Body of pancreas (tissue), 4 donors: ENCODE results near the gene STK31. TPM values are rescaled to one million over a fixed set of nuclear protein-coding genes. Genes with fewer than 3 reads are reported as not detected.
"Not testable (repeated sequence)": the region's sequence is repeated elsewhere in the genome, so short reads cannot be mapped to it uniquely, and the experiment has no call there.

Source experiments
- ATAC-seq: fragments of 150-250 bp; one replicate; pipeline ENCODE4 v1.9.1; 2016
- DNase-seq, 4 donors: peaks; one replicate each; pipeline ENCODE4 v3.0.0-alpha.2; 2019
- H3K27ac ChIP-seq, 4 donors: fragments of 200-600 bp; sonication (generic); 1 replicate in 3 of 4; 2 replicates in 1 of 4; pipeline versions ENCODE4 v1.5.1 to v1.6.1; 2016 to 2019; ENCODE audit warnings: mild to moderate bottlenecking in 1 of 4, mixed read lengths in 1 of 4, moderate library complexity in 1 of 4
- H3K27me3 ChIP-seq, 2 donors: fragments of 200-600 bp; sonication (generic); one replicate each; pipeline ENCODE4 v1.6.0; 2016; ENCODE audit warnings: mild to moderate bottlenecking in 1 of 2
- H3K36me3 ChIP-seq, 2 donors: fragments of 200-600 bp; sonication (generic); replicated peaks in 1 of 2; 2 replicates each; pipeline ENCODE4 v1.5.1; 2016; ENCODE audit warnings: low read depth in 2 of 2; ENCODE audit not compliant: insufficient read depth in 1 of 2
- H3K4me1 ChIP-seq: fragments of 200-600 bp; sonication (generic); one replicate; pipeline ENCODE4 v1.6.0; 2016
- H3K4me3 ChIP-seq, 2 donors: fragments of 200-600 bp; sonication (generic); 1 replicate in 1 of 2; 2 replicates in 1 of 2; pipeline ENCODE4 v1.5.1; 2016 to 2019
- H3K9me3 ChIP-seq, 3 donors: fragments of 200-600 bp; sonication (generic); 1 replicate in 2 of 3; 2 replicates in 1 of 3; pipeline ENCODE4 v1.5.1; 2016
- POLR2A ChIP-seq, 3 donors: fragments of 450-650 bp; IDR thresholded peaks; one replicate each; pipeline ENCODE4 v1.6.1; 2016; ENCODE audit warnings: antibody characterized with exemption in 3 of 3, mild to moderate bottlenecking in 2 of 3
- WGBS, 2 donors: methylation state at CpG; one replicate each; pipeline ENCODE4 v1.1.5; 2017; 5-methylcytosine and 5-hydroxymethylcytosine counted together
- intact Hi-C: fragments of 100-400 bp; cut with DNase I; formaldehyde crosslinking; loops from one replicate; pipeline ENCODE4 v1.15.1; 2023
- total RNA-seq, 2 donors: library from RNA; depleted of rRNA; stranded (reverse); fragments of >200 nt; gene quantifications; one replicate each; pipeline ENCODE4 v1.1.0, GENCODE V29; 2016
- TF ChIP-seq, protein P1 (sequence below), 7 experiments: fragments of 450-650 bp in 4 of 7; fragments of 200-600 bp in 3 of 7; sonication (generic) in 3 of 7; IDR thresholded peaks; one replicate each; pipeline ENCODE4 v1.5.1; 2016 to 2019; ENCODE audit warnings: antibody characterized with exemption in 7 of 7

Gene STK31
- total RNA-seq, 2 donors from 2014 or later: 2.3 TPM; not detected in 1

- TF ChIP-seq, protein P1, sequence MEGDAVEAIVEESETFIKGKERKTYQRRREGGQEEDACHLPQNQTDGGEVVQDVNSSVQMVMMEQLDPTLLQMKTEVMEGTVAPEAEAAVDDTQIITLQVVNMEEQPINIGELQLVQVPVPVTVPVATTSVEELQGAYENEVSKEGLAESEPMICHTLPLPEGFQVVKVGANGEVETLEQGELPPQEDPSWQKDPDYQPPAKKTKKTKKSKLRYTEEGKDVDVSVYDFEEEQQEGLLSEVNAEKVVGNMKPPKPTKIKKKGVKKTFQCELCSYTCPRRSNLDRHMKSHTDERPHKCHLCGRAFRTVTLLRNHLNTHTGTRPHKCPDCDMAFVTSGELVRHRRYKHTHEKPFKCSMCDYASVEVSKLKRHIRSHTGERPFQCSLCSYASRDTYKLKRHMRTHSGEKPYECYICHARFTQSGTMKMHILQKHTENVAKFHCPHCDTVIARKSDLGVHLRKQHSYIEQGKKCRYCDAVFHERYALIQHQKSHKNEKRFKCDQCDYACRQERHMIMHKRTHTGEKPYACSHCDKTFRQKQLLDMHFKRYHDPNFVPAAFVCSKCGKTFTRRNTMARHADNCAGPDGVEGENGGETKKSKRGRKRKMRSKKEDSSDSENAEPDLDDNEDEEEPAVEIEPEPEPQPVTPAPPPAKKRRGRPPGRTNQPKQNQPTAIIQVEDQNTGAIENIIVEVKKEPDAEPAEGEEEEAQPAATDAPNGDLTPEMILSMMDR (IDR thresholded peaks at IDR 0.05): no peak
- no peak for TF ChIP-seq POLR2A (IDR thresholded peaks at IDR 0.05)
- Histone ChIP-seq H3K36me3 (no peaks in the 10 kb centered on the region), H3K4me1 (no peaks in the 10 kb centered on the region), H3K27ac (no peak overlapping the region), H3K4me3 (no peak overlapping the region), H3K9me3 (no peaks in the 10 kb centered on the region), H3K27me3 (no peaks in the 10 kb centered on the region)
- intact Hi-C loops: loop anchor here (10.0 kb wide), 1 partner anchor 63 kb away; no protein-coding TSS in a partner anchor
- 91 to 100% methylated on average over 1 of the region's 1 CpG for WGBS, 2 donors
- ATAC-seq (no peak), DNase-seq (no peak)
Measured at GRCh38 chr7:23717788-23718187, 7.8 kb downstream of the STK31 start.

DNA sequence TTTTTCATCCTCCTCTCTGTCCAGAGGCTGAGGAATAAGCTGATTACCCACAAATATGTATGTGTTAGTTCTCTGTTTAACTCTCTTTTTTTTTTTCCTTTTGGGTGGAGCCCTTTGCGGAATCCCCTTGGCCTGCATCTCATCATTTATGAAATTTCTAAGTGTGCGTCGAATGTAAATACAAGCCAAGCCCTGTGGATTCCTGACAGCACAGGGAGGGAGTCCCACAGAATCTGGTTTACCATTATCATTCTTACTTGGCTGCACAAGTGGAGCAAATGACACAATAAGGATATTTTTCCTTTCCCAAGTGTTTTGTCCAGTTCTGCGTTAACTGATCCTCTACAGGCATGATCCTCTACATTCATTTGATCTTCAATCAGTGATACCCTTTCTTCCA, 11.4 kb downstream of the STK31 start:
- no peaks in the 10 kb centered on the region for H3K9me3 ChIP-seq
- TF ChIP-seq, protein P1 (IDR thresholded peaks at IDR 0.05): no peak
- no peak for TF ChIP-seq POLR2A (IDR thresholded peaks at IDR 0.05)
- no peak for ATAC-seq
- no peak overlapping the region for H3K4me3 ChIP-seq
- no peaks in the 10 kb centered on the region for H3K4me1 ChIP-seq
- H3K36me3 ChIP-seq: no peaks in the 10 kb centered on the region
- H3K27ac ChIP-seq: no peak overlapping the region
- DNase-seq: no peak
- no peaks in the 10 kb centered on the region for H3K27me3 ChIP-seq
- intact Hi-C loops: no loop called here
- WGBS, 2 donors: 88 to 96% methylated on average over 4 of the region's 4 CpGs

DNA sequence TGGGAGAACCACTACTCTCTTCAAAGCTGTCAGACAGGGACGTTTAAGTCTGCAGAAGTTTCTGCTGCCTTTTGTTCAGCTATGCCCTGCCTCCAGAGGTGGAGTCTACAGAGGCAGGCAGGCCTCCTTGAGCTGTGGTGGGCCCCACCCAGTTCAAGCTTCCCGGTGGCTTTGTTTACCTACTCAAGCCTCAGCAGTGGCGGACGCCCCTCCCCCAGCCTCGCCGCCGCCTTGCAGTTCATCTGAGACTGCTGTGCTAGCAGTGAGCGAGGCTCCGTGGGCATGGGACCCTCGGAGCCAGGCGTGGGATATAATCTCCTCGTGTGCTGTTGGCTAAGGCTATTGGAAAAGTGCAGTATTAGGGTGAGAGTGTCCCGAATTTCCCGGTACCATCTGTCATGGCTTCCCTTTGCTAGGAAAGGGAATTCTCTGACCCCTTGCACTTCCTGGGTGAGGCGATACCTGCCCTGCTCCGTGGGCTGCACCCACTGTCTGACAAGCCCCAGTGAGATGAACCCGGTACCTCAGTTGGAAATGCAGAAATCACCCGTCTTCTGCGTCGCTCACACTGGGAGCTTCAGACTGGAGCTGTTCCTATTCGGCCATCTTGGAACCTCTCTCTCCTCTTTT, 12.7 kb downstream of the STK31 start:
- H3K27me3 ChIP-seq, H3K36me3 ChIP-seq, intact Hi-C loops, H3K4me3 ChIP-seq, ATAC-seq, H3K9me3 ChIP-seq, DNase-seq, H3K27ac ChIP-seq, H3K4me1 ChIP-seq: not testable (repeated sequence)
- 90 to 92% methylated on average over 10 to 21 of the region's 21 CpGs for WGBS, 2 donors

DNA sequence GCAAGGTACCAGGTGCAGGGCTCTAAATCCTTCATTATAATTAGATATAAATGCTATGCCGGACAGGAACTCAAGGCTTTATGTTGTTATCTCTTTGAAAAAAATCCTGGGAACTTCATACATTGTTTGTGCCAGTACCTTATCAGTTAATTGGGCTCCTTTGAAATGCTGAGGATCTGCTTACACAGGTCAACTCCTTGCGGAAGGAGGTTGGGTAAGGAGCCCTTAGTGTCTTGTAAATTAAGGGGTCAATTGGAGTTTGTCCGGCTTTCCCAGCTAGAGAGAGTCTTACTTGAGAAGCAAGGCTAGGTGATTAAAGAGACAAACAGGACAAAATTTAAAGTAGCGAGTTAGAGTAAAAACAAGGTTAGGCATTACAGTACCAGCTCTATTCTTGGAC, 14.1 kb downstream of the STK31 start:
- WGBS, 2 donors: 55 to 64% methylated on average over 4 of the region's 4 CpGs
- ATAC-seq, H3K27ac ChIP-seq, H3K36me3 ChIP-seq, H3K9me3 ChIP-seq, H3K4me3 ChIP-seq, H3K27me3 ChIP-seq, H3K4me1 ChIP-seq, intact Hi-C loops, DNase-seq: not testable (repeated sequence)

DNA sequence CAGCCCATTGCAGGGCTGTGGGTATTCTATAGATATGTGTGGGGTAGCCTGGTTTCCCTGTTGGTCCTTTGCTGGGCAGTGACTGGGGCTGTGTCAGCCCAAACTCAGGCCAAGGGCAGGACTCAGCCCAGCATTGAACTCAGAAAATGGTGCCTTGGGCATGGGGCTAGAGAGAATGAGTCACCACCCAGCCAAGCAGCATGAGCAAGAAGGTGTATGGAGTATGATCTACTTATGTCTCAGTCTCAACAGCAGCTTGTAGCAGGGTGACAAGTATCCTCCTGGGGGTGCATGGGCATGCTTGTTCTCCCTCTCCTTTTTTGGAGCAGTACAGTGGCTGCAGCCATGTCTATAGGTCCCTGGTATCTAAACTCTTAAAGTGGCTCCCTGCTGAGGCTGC, 32.0 kb downstream of the STK31 start:
- Histone ChIP-seq H3K36me3 (no peaks in the 10 kb centered on the region), H3K9me3 (peaks cover 0 to 8% (median 0%) of the 10 kb centered on the region in 3 donors), H3K27ac (no peak overlapping the region), H3K4me3 (no peak overlapping the region), H3K27me3 (no peaks in the 10 kb centered on the region), H3K4me1 (no peaks in the 10 kb centered on the region)
- no peak for TF ChIP-seq POLR2A (IDR thresholded peaks at IDR 0.05)
- TF ChIP-seq, protein P1 (IDR thresholded peaks at IDR 0.05): no peak
- ATAC-seq (no peak), DNase-seq (no peak)
- intact Hi-C loops: no loop called here

GRCh38 chr7:23743226-23743625, 33.2 kb downstream of the STK31 start:
- H3K9me3 ChIP-seq: peaks cover 0 to 8% (median 0%) of the 10 kb centered on the region in 3 donors
- intact Hi-C loops: no loop called here
- no peak overlapping the region for H3K4me3 ChIP-seq
- no peak overlapping the region for H3K27ac ChIP-seq
- 89 to 92% methylated on average over 4 of the region's 4 CpGs for WGBS, 2 donors
- no peaks in the 10 kb centered on the region for H3K27me3 ChIP-seq
- DNase-seq (no peak), ATAC-seq (no peak)
- no peaks in the 10 kb centered on the region for H3K4me1 ChIP-seq
- H3K36me3 ChIP-seq: no peaks in the 10 kb centered on the region
- no peak for TF ChIP-seq POLR2A (IDR thresholded peaks at IDR 0.05)
- TF ChIP-seq, protein P1 (IDR thresholded peaks at IDR 0.05): no peak
